ENCODE results near the gene TAF1A.

TAF1A gene

GRCh38 chr1:222535455-222535854 is 54.3 kb downstream of the TAF1A start:
- ATAC-seq: no peak

GRCh38 chr1:222530852-222531251 is 58.9 kb downstream of the TAF1A start:
- DNase-seq (no peak), ATAC-seq (no peak)

More at GRCh38 chr1:222535455-222535854, 54.3 kb downstream of the TAF1A start:
- DNase-seq: no peak

GRCh38 chr1:222529916-222530315 is 59.8 kb downstream of the TAF1A start:
- DNase-seq (no peak), ATAC-seq (no peak)

- ATAC-seq: no peak
- DNase-seq: no peak
These were observed 60.6 kb downstream of the TAF1A start for GRCh38 chr1:222529181-222529580.

- ATAC-seq (no peak), DNase-seq (no peak)
These were observed 63.8 kb downstream of the TAF1A start for GRCh38 chr1:222525951-222526350.

- no peak for ATAC-seq
- no peak for DNase-seq
These were observed 65.9 kb downstream of the TAF1A start for GRCh38 chr1:222523852-222524251.

GRCh38 chr1:222522105-222522915 is 67.4 kb downstream of the TAF1A start:
- no peak for DNase-seq
- no peak for ATAC-seq

GRCh38 chr1:222521299-222522104 is 68.2 kb downstream of the TAF1A start:
- DNase-seq: no peak
- ATAC-seq: no peak
